Nephron (organoid): ENCODE results near the gene LIPG.
A peak's percentile ranks its signal among the peaks of the same experiment; 100 is the strongest.
"Not testable (repeated sequence)": the region's sequence is repeated elsewhere in the genome, so short reads cannot be mapped to it uniquely, and the experiment has no call there.

Source experiments
- H3K27ac Mint-ChIP-seq, 3 experiments: 2 replicates each; pipeline ENCODE4 v1.8.0; 2020; ENCODE audit warnings: mixed read lengths in 3 of 3, mild to moderate bottlenecking in 2 of 3, moderate library complexity in 1 of 3
- H3K27me3 Mint-ChIP-seq: 2 replicates; pipeline ENCODE4 v1.8.0; 2021; ENCODE audit warnings: low read depth, mild to moderate bottlenecking, moderate library complexity, mixed read lengths
- H3K36me3 Mint-ChIP-seq: 2 replicates; pipeline ENCODE4 v1.8.0; 2020; ENCODE audit warnings: low read depth, mixed read lengths
- H3K4me1 Mint-ChIP-seq: 2 replicates; pipeline ENCODE4 v1.8.0; 2020; ENCODE audit warnings: mixed read lengths
- H3K4me3 Mint-ChIP-seq, 3 experiments: 2 replicates each; pipeline ENCODE4 v1.8.0; 2020; ENCODE audit warnings: mild to moderate bottlenecking in 3 of 3, mixed read lengths in 3 of 3, moderate library complexity in 2 of 3
- H3K9me3 Mint-ChIP-seq: 2 replicates; pipeline ENCODE4 v1.8.0; 2020; ENCODE audit warnings: mixed read lengths
- CTCF ChIP-seq, 3 experiments: fragments of 200-600 bp; sonication (generic); IDR thresholded peaks; one replicate each; pipeline ENCODE4 v1.5.0; 2021; ENCODE audit warnings: antibody characterized with exemption in 3 of 3; ENCODE audit not compliant: unreplicated experiment in 3 of 3

The LIPG gene

GRCh38 chr18:49572611-49573345 is 10.9 kb downstream of the LIPG start:
- H3K9me3 Mint-ChIP-seq, result no peaks in the 10 kb centered on the region
- no peak for TF ChIP-seq CTCF (IDR thresholded peaks at IDR 0.05; ENCODE audit: unreplicated experiment in 3 of 3)
- peaks cover 35% of the 10 kb centered on the region for H3K36me3 Mint-ChIP-seq
- peak overlapping the region in 1 of 3 experiments; percentile 77 for H3K27ac Mint-ChIP-seq
- peaks cover 3% of the 10 kb centered on the region for H3K27me3 Mint-ChIP-seq
- H3K4me1 Mint-ChIP-seq, result no peaks in the 10 kb centered on the region
- H3K4me3 Mint-ChIP-seq, result no peak overlapping the region

GRCh38 chr18:49573835-49574234 is 12.0 kb downstream of the LIPG start:
- TF ChIP-seq CTCF (IDR thresholded peaks at IDR 0.05; ENCODE audit: unreplicated experiment in 3 of 3), result no peak
- Mint-ChIP-seq H3K4me1 (no peaks in the 10 kb centered on the region), H3K36me3 (peaks cover 35% of the 10 kb centered on the region), H3K27me3 (peaks cover 3% of the 10 kb centered on the region), H3K4me3 (no peak overlapping the region), H3K27ac (peak overlapping the region in 1 of 3 experiments; percentile 67), H3K9me3 (no peaks in the 10 kb centered on the region)

GRCh38 chr18:49579041-49579440 is 17.2 kb downstream of the LIPG start:
- not testable (repeated sequence) for H3K4me3 Mint-ChIP-seq, H3K9me3 Mint-ChIP-seq, H3K27me3 Mint-ChIP-seq, H3K27ac Mint-ChIP-seq, H3K4me1 Mint-ChIP-seq
- peaks cover 43% of the 10 kb centered on the region for H3K36me3 Mint-ChIP-seq

- not testable (repeated sequence) for H3K9me3 Mint-ChIP-seq, H3K4me1 Mint-ChIP-seq, H3K4me3 Mint-ChIP-seq, H3K27me3 Mint-ChIP-seq
- H3K36me3 Mint-ChIP-seq, result peaks cover 38% of the 10 kb centered on the region
- H3K27ac Mint-ChIP-seq, result peak overlapping the region in 1 of 3 experiments; percentile 34
These were observed 17.7 kb downstream of the LIPG start for GRCh38 chr18:49579583-49579982.

- H3K27me3 Mint-ChIP-seq, result peaks cover under 1% of the 10 kb centered on the region
- no peaks in the 10 kb centered on the region for H3K4me1 Mint-ChIP-seq
- H3K4me3 Mint-ChIP-seq, result no peak overlapping the region
- TF ChIP-seq CTCF (IDR thresholded peaks at IDR 0.05; ENCODE audit: unreplicated experiment in 3 of 3), result no peak
- H3K27ac Mint-ChIP-seq, result no peak overlapping the region
- peaks cover 31% of the 10 kb centered on the region for H3K36me3 Mint-ChIP-seq
- H3K9me3 Mint-ChIP-seq, result peaks cover 5% of the 10 kb centered on the region
These were observed 18.4 kb downstream of the LIPG start for GRCh38 chr18:49580279-49580678.

- no peak overlapping the region for H3K27ac Mint-ChIP-seq
- TF ChIP-seq CTCF (IDR thresholded peaks at IDR 0.05; ENCODE audit: unreplicated experiment in 3 of 3), result no peak
- H3K36me3 Mint-ChIP-seq, result peaks cover 26% of the 10 kb centered on the region
- H3K4me3 Mint-ChIP-seq, result no peak overlapping the region
- peaks cover 7% of the 10 kb centered on the region for H3K4me1 Mint-ChIP-seq
- no peaks in the 10 kb centered on the region for H3K27me3 Mint-ChIP-seq
- H3K9me3 Mint-ChIP-seq, result peaks cover 5% of the 10 kb centered on the region
These were observed 19.5 kb downstream of the LIPG start for GRCh38 chr18:49581371-49581770.

- H3K9me3 Mint-ChIP-seq, result peaks cover 5% of the 10 kb centered on the region
- TF ChIP-seq CTCF (IDR thresholded peaks at IDR 0.05; ENCODE audit: unreplicated experiment in 3 of 3), result no peak
These were observed 20.7 kb downstream of the LIPG start for GRCh38 chr18:49582579-49582978.

More at GRCh38 chr18:49582579-49582978, 20.7 kb downstream of the LIPG start:
- Mint-ChIP-seq H3K4me1 (peaks cover 7% of the 10 kb centered on the region), H3K36me3 (peaks cover 29% of the 10 kb centered on the region), H3K27me3 (no peaks in the 10 kb centered on the region), H3K27ac (no peak overlapping the region), H3K4me3 (no peak overlapping the region)
